B cell (primary cell): ENCODE data around the gene BDP1. TPM values are rescaled to one million over a fixed set of nuclear protein-coding genes. Genes with fewer than 3 reads are reported as not detected.

Source experiments
- ATAC-seq: fragments of 200-7000 bp; cut with Tn5 transposase; one replicate; pipeline ENCODE4 v1.10.0; 2021; ENCODE audit warnings: low read depth, mild to moderate bottlenecking, moderate number of reproducible peaks, moderate library complexity
- CTCF ChIA-PET: fragments of 350-600 bp; sonication (Branson Sonifier 250); formaldehyde crosslinking; loops from one replicate; lab custom pipeline; 2021; ENCODE audit warnings: antibody characterized with exemption, inconsistent platforms; lab: Charles Lee
- POLR2A ChIA-PET: fragments of 350-600 bp; sonication (Branson Sonifier 250); formaldehyde crosslinking; loops from one replicate; lab custom pipeline; 2021; ENCODE audit warnings: antibody characterized with exemption; lab: Charles Lee
- DNase-seq: peaks from one replicate; pipeline ENCODE4 v3.0.0; 2013
- H2AFZ ChIP-seq: 2 replicates; pipeline ENCODE4 v1.6.1; 2012; ENCODE audit warnings: mild to moderate bottlenecking, low read depth, low read length; ENCODE audit not compliant: insufficient read depth, poor library complexity, severe bottlenecking
- H3K27ac ChIP-seq, 2 donors: 1 replicate in 1 of 2; 2 replicates in 1 of 2; pipeline ENCODE4 v1.5.1; 2012 to 2013; ENCODE audit warnings: low read length in 2 of 2, mild to moderate bottlenecking in 2 of 2, moderate library complexity in 1 of 2
- H3K27me3 ChIP-seq, 4 experiments: fragments of 200-600 bp in 1 of 4; sonication (generic) in 1 of 4; replicated peaks in 1 of 4; 1 replicate in 2 of 4; 2 replicates in 2 of 4; pipeline versions ENCODE4 v1.6.1 to v1.7.0; 2013 to 2016; ENCODE audit warnings: low read length in 3 of 4, mild to moderate bottlenecking in 2 of 4, mixed read lengths in 1 of 4, moderate library complexity in 1 of 4; ENCODE audit not compliant: insufficient read depth in 4 of 4, control insufficient read depth in 3 of 4; ENCODE audit errors: control extremely low read depth in 1 of 4
- H3K36me3 ChIP-seq, 2 experiments: replicated peaks in 1 of 2; 1 replicate in 1 of 2; 2 replicates in 1 of 2; pipeline versions ENCODE4 v1.6.1 to v1.7.1; 2013; ENCODE audit warnings: low read length in 1 of 2; ENCODE audit not compliant: insufficient read depth in 2 of 2, control insufficient read depth in 1 of 2; ENCODE audit errors: control extremely low read depth in 1 of 2, extremely low read depth in 1 of 2
- H3K4me1 ChIP-seq, 2 donors: fragments of 200-600 bp in 1 of 2; sonication (generic) in 1 of 2; 1 replicate in 1 of 2; 2 replicates in 1 of 2; pipeline versions ENCODE4 v1.5.1 to v1.6.1; 2013 to 2017; ENCODE audit warnings: low read length in 2 of 2; ENCODE audit not compliant: control insufficient read depth in 2 of 2, insufficient read depth in 2 of 2
- H3K4me2 ChIP-seq: replicated peaks from 2 replicates; pipeline ENCODE3; 2012; ENCODE audit warnings: mild to moderate bottlenecking, low read depth, low read length; ENCODE audit not compliant: poor library complexity, severe bottlenecking
- H3K4me3 ChIP-seq, 5 experiments: fragments of 200-600 bp in 1 of 5; sonication (generic) in 1 of 5; 1 replicate in 3 of 5; 2 replicates in 2 of 5; pipeline versions ENCODE4 v1.5.1 to v1.7.0; 2011 to 2016; ENCODE audit warnings: low read length in 4 of 5, mild to moderate bottlenecking in 4 of 5, low read depth in 2 of 5, control low read depth in 1 of 5, moderate library complexity in 1 of 5; ENCODE audit not compliant: insufficient read depth in 1 of 5; ENCODE audit errors: control extremely low read depth in 1 of 5, extremely low read depth in 1 of 5
- H3K79me2 ChIP-seq: fragments of 200-600 bp; sonication (generic); one replicate; pipeline ENCODE4 v1.6.0; 2016; ENCODE audit warnings: low read length; ENCODE audit not compliant: control insufficient read depth, insufficient read depth
- H3K9ac ChIP-seq: fragments of 200-600 bp; sonication (generic); 2 replicates; pipeline ENCODE4 v1.6.1; 2017; ENCODE audit warnings: mild to moderate bottlenecking, low read length, moderate library complexity
- H3K9me3 ChIP-seq, 3 donors: one replicate each; pipeline versions ENCODE4 v1.6.1 to v1.7.1; 2013; ENCODE audit warnings: low read length in 2 of 3; ENCODE audit not compliant: control insufficient read depth in 2 of 3, insufficient read depth in 1 of 3; ENCODE audit errors: control extremely low read depth in 1 of 3
- H4K20me1 ChIP-seq: 2 replicates; pipeline ENCODE4 v1.6.0; 2012; ENCODE audit warnings: mild to moderate bottlenecking, low read length; ENCODE audit not compliant: insufficient read depth, control insufficient read depth, poor library complexity, severe bottlenecking
- H3K27ac Mint-ChIP-seq: one replicate; pipeline ENCODE4 v1.8.0; 2021; ENCODE audit warnings: mixed read lengths
- H3K27me3 Mint-ChIP-seq: one replicate; pipeline ENCODE4 v1.8.0; 2021; ENCODE audit warnings: mixed read lengths
- H3K4me1 Mint-ChIP-seq: one replicate; pipeline ENCODE4 v1.8.0; 2021; ENCODE audit warnings: mixed read lengths
- H3K4me3 Mint-ChIP-seq: one replicate; pipeline ENCODE4 v1.8.0; 2021; ENCODE audit warnings: mixed read lengths
- H3K9me3 Mint-ChIP-seq: one replicate; pipeline ENCODE4 v1.8.0; 2022; ENCODE audit warnings: mixed read lengths; ENCODE audit not compliant: insufficient read depth
- CTCF ChIP-seq: fragments of 200-600 bp; IDR thresholded peaks from one replicate; pipeline ENCODE4 v1.8.0; 2022; ENCODE audit warnings: antibody characterized with exemption, mild to moderate bottlenecking
- EZH2 ChIP-seq: IDR thresholded peaks from 2 replicates; pipeline ENCODE4 v1.6.1; 2012; ENCODE audit warnings: borderline replicate concordance, low read depth, mild to moderate bottlenecking, moderate library complexity, low read length; ENCODE audit not compliant: insufficient read depth, poor library complexity, severe bottlenecking
- WGBS: methylation state at CpG from one replicate; pipeline ENCODE4 v1.1.5; 2013; ENCODE audit warnings: missing lambda C conversion rate; ENCODE audit not compliant: insufficient coverage; 5-methylcytosine and 5-hydroxymethylcytosine counted together
- intact Hi-C: fragments of 100-400 bp; cut with micrococcal nuclease; formaldehyde crosslinking; loops from one replicate; pipeline ENCODE4 v1.10.0; 2022
- polyA plus RNA-seq: library from polyadenylated mRNA; depleted of rRNA; stranded (reverse); fragments of >200 nt; gene quantifications from 2 replicates; pipeline ENCODE4 v1.2.3, GENCODE V29; 2012
- total RNA-seq, 2 donors: library from RNA; stranded (reverse); fragments of 120-200 nt in 1 of 2; gene quantifications; 1 replicate in 1 of 2; 2 replicates in 1 of 2; pipeline versions ENCODE4 v1.2.3 to v1.2.4, GENCODE V29; 2013 to 2022

Gene BDP1
- total and polyA plus RNA-seq, 2 donors (not counting 1 experiment from before 2014, with no cell fraction given), result 7.9 to 59.4 TPM

- Mint-ChIP-seq H3K27ac (no peak overlapping the region), H3K27me3 (no peaks in the 10 kb centered on the region), H3K4me3 (no peak overlapping the region), H3K4me1 (peaks cover 15% of the 10 kb centered on the region), H3K9me3 (no peaks in the 10 kb centered on the region)
- no CpG with 5 or more reads among the region's 3 CpGs for WGBS
- no peaks in the 10 kb centered on the region for H3K27me3 ChIP-seq
- H3K9ac ChIP-seq, result no peak overlapping the region
- no peak overlapping the region for H3K27ac ChIP-seq
- H3K4me1 ChIP-seq, result peaks cover 10 to 11% of the 10 kb centered on the region in 2 donors
- ATAC-seq, result no peak
- H4K20me1 ChIP-seq, result peaks cover 13% of the 10 kb centered on the region
- DNase-seq, result no peak
- intact Hi-C loops, result loop anchor here (10.0 kb wide), 1 partner anchor 53 kb away; no protein-coding TSS in a partner anchor
- H3K36me3 ChIP-seq, result peaks cover 17 to 57% of the 10 kb centered on the region in 2 experiments
- POLR2A ChIA-PET, result no interaction called here
- no peaks in the 10 kb centered on the region for H3K9me3 ChIP-seq
- H3K4me3 ChIP-seq, result no peak overlapping the region
- H3K4me2 ChIP-seq, result no peak overlapping the region
- TF ChIP-seq CTCF, result no peak
- TF ChIP-seq EZH2, result no peak
- CTCF ChIA-PET, result no interaction called here
- H3K79me2 ChIP-seq, result peaks cover 47% of the 10 kb centered on the region
- H2AFZ ChIP-seq, result no peak overlapping the region
Observed at GRCh38 chr5:71461360-71461759, 5.9 kb downstream of the BDP1 start.

GRCh38 chr5:71471193-71471592 lies 15.7 kb downstream of the BDP1 start:
- ChIA-PET CTCF (interaction anchor here (0.7 kb wide), 1 partner anchor 103 kb away, joined by 3 read pairs; no protein-coding TSS in a partner anchor), POLR2A (no interaction called here)
- Histone ChIP-seq H2AFZ (no peak overlapping the region), H3K27ac (no peak overlapping the region), H3K27me3 (no peaks in the 10 kb centered on the region), H3K4me2 (no peak overlapping the region), H3K36me3 (peaks cover 3 to 49% of the 10 kb centered on the region in 2 experiments), H3K4me3 (no peak overlapping the region), H3K79me2 (peaks cover 10% of the 10 kb centered on the region), H3K4me1 (peaks cover 3 to 5% of the 10 kb centered on the region in 2 donors), H3K9me3 (no peaks in the 10 kb centered on the region), H3K9ac (no peak overlapping the region), H4K20me1 (no peaks in the 10 kb centered on the region)
- no peak for TF ChIP-seq EZH2
- TF ChIP-seq CTCF, result no peak
- H3K27me3 Mint-ChIP-seq, result no peaks in the 10 kb centered on the region
- ATAC-seq, result no peak
- H3K4me3 Mint-ChIP-seq, result no peak overlapping the region
- H3K4me1 Mint-ChIP-seq, result peaks cover 6% of the 10 kb centered on the region
- 100% methylated on average over 4 of the region's 9 CpGs for WGBS
- H3K27ac Mint-ChIP-seq, result no peak overlapping the region
- intact Hi-C loops, result no loop called here
- no peak for DNase-seq
- no peaks in the 10 kb centered on the region for H3K9me3 Mint-ChIP-seq
